Loucy (cell line): ENCODE measurements around the gene TMEM259.

Experiments used
- H2AFZ ChIP-seq: fragments of 200-600 bp; sonication (generic); 2 replicates; pipeline ENCODE4 v1.6.0; 2016; ENCODE audit warnings: antibody characterized with exemption, mild to moderate bottlenecking, low read length, moderate library complexity
- H3F3A ChIP-seq: fragments of 200-600 bp; 2 replicates; pipeline ENCODE4 v1.6.0; 2016; ENCODE audit warnings: antibody characterized with exemption, low read depth, mild to moderate bottlenecking
- H3K27me3 ChIP-seq: fragments of 200-600 bp; sonication (generic); 2 replicates; pipeline ENCODE4 v1.6.1; 2014; ENCODE audit warnings: low read length, mild to moderate bottlenecking; ENCODE audit not compliant: insufficient read depth, poor library complexity, severe bottlenecking
- H3K36me3 ChIP-seq: fragments of 200-600 bp; sonication (generic); 2 replicates; pipeline ENCODE4 v1.6.1; 2016; ENCODE audit warnings: low read length; ENCODE audit not compliant: insufficient read depth
- H3K4me1 ChIP-seq: fragments of 200-600 bp; sonication (generic); 2 replicates; pipeline ENCODE4 v1.5.1; 2014; ENCODE audit warnings: low read length, mild to moderate bottlenecking; ENCODE audit not compliant: insufficient read depth, poor library complexity, severe bottlenecking
- H3K4me2 ChIP-seq: fragments of 200-600 bp; sonication (generic); 2 replicates; pipeline ENCODE4 v1.6.0; 2014; ENCODE audit warnings: antibody characterized with exemption, low read length, low read depth, mild to moderate bottlenecking; ENCODE audit not compliant: poor library complexity, severe bottlenecking
- H3K4me3 ChIP-seq: fragments of 200-600 bp; sonication (generic); 2 replicates; pipeline ENCODE4 v1.5.1; 2014; ENCODE audit warnings: low read length, mild to moderate bottlenecking, mixed read lengths; ENCODE audit not compliant: poor library complexity, severe bottlenecking
- H3K79me2 ChIP-seq: fragments of 200-600 bp; sonication (generic); 2 replicates; pipeline ENCODE4 v1.6.1; 2014; ENCODE audit warnings: low read length; ENCODE audit not compliant: insufficient read depth
- H3K9ac ChIP-seq: fragments of 200-600 bp; sonication (generic); 2 replicates; pipeline ENCODE4 v1.6.0; 2014; ENCODE audit warnings: mild to moderate bottlenecking, low read depth, low read length, moderate library complexity; ENCODE audit not compliant: poor library complexity, severe bottlenecking
- H3K9me2 ChIP-seq: fragments of 200-600 bp; sonication (generic); replicated peaks from 2 replicates; pipeline ENCODE4 v1.6.1; 2016; ENCODE audit warnings: low read depth, low read length, mixed read lengths
- H3K9me3 ChIP-seq: fragments of 200-600 bp; sonication (generic); 2 replicates; pipeline ENCODE4 v1.6.1; 2014; ENCODE audit warnings: mild to moderate bottlenecking, antibody characterized with exemption, low read length, low read depth; ENCODE audit not compliant: insufficient read depth
- H4K20me1 ChIP-seq: fragments of 200-600 bp; sonication (generic); 2 replicates; pipeline ENCODE4 v1.6.0; 2014; ENCODE audit warnings: antibody characterized with exemption, low read length, mild to moderate bottlenecking; ENCODE audit not compliant: insufficient read depth, poor library complexity, severe bottlenecking
- CTCF ChIP-seq: fragments of 200-600 bp; sonication (generic); conservative IDR thresholded peaks from 2 replicates; pipeline ENCODE4 v1.5.1; 2014; ENCODE audit warnings: mild to moderate bottlenecking, antibody characterized with exemption, low read length
- EZH2phosphoT487 ChIP-seq: fragments of 200-600 bp; IDR thresholded peaks from 2 replicates; pipeline ENCODE4 v1.6.1; 2018; ENCODE audit warnings: antibody characterized with exemption, mild to moderate bottlenecking, moderate library complexity, borderline replicate concordance

Gene TMEM259

GRCh38 chr19:976476-976875, 44.4 kb downstream of the TMEM259 start:
- Histone ChIP-seq H3K36me3 (peaks cover 8% of the 10 kb centered on the region; the same call in 1 of the 2 replicates), H3K4me2 (no peak overlapping the region), H3K9me3 (no peaks in the 10 kb centered on the region), H3K79me2 (no peaks in the 10 kb centered on the region), H3K9me2 (no peaks in the 10 kb centered on the region), H4K20me1 (no peaks in the 10 kb centered on the region), H2AFZ (no peak overlapping the region), H3F3A (no peaks in the 10 kb centered on the region), H3K4me1 (no peaks in the 10 kb centered on the region), H3K9ac (no peak overlapping the region), H3K27me3 (no peaks in the 10 kb centered on the region), H3K4me3 (no peak overlapping the region)
- TF ChIP-seq EZH2phosphoT487 (no peak), CTCF (no peak)

- H3K36me3 ChIP-seq: peaks cover 19% of the 10 kb centered on the region
- no peaks in the 10 kb centered on the region for H3K9me2 ChIP-seq
- H3K4me1 ChIP-seq: no peaks in the 10 kb centered on the region
- H3K4me3 ChIP-seq: no peak overlapping the region
- no peak overlapping the region for H3K9ac ChIP-seq
- TF ChIP-seq EZH2phosphoT487 (no peak), CTCF (no peak)
- H4K20me1 ChIP-seq: no peaks in the 10 kb centered on the region
- H3F3A ChIP-seq: no peaks in the 10 kb centered on the region
- H3K27me3 ChIP-seq: no peaks in the 10 kb centered on the region
- H2AFZ ChIP-seq: no peak overlapping the region
- peaks cover 8% of the 10 kb centered on the region; the same call in 1 of the 2 replicates for H3K9me3 ChIP-seq
- no peak overlapping the region for H3K4me2 ChIP-seq
- no peaks in the 10 kb centered on the region for H3K79me2 ChIP-seq
Observed at GRCh38 chr19:974564-975257, 46.2 kb downstream of the TMEM259 start.

- no peak overlapping the region for H3K4me2 ChIP-seq
- H3K4me3 ChIP-seq: no peak overlapping the region
- no peaks in the 10 kb centered on the region for H3K4me1 ChIP-seq
- peaks cover 8% of the 10 kb centered on the region; the same call in 1 of the 2 replicates for H3K9me3 ChIP-seq
- H3K36me3 ChIP-seq: peaks cover 19% of the 10 kb centered on the region
- no peaks in the 10 kb centered on the region for H4K20me1 ChIP-seq
- H3K27me3 ChIP-seq: no peaks in the 10 kb centered on the region
- H3K9me2 ChIP-seq: no peaks in the 10 kb centered on the region
- no peaks in the 10 kb centered on the region for H3F3A ChIP-seq
- no peaks in the 10 kb centered on the region for H3K79me2 ChIP-seq
- no peak overlapping the region for H3K9ac ChIP-seq
- TF ChIP-seq EZH2phosphoT487 (no peak), CTCF (no peak)
- H2AFZ ChIP-seq: no peak overlapping the region
Observed at GRCh38 chr19:973726-974563, 47.0 kb downstream of the TMEM259 start.
